Nephron (organoid): ENCODE measurements around the gene CREB5.
A peak's percentile ranks its signal among the peaks of the same experiment; 100 is the strongest.

Experiments
- H3K27ac Mint-ChIP-seq, 3 experiments: 2 replicates each; pipeline ENCODE4 v1.8.0; 2020; ENCODE audit warnings: mixed read lengths in 3 of 3, mild to moderate bottlenecking in 2 of 3, moderate library complexity in 1 of 3
- H3K27me3 Mint-ChIP-seq: 2 replicates; pipeline ENCODE4 v1.8.0; 2021; ENCODE audit warnings: low read depth, mild to moderate bottlenecking, moderate library complexity, mixed read lengths
- H3K36me3 Mint-ChIP-seq: 2 replicates; pipeline ENCODE4 v1.8.0; 2020; ENCODE audit warnings: low read depth, mixed read lengths
- H3K4me1 Mint-ChIP-seq: 2 replicates; pipeline ENCODE4 v1.8.0; 2020; ENCODE audit warnings: mixed read lengths
- H3K4me3 Mint-ChIP-seq, 3 experiments: 2 replicates each; pipeline ENCODE4 v1.8.0; 2020; ENCODE audit warnings: mild to moderate bottlenecking in 3 of 3, mixed read lengths in 3 of 3, moderate library complexity in 2 of 3
- H3K9me3 Mint-ChIP-seq: 2 replicates; pipeline ENCODE4 v1.8.0; 2020; ENCODE audit warnings: mixed read lengths
- CTCF ChIP-seq, 3 experiments: fragments of 200-600 bp; sonication (generic); IDR thresholded peaks; one replicate each; pipeline ENCODE4 v1.5.0; 2021; ENCODE audit warnings: antibody characterized with exemption in 3 of 3; ENCODE audit not compliant: unreplicated experiment in 3 of 3

The CREB5 gene

GRCh38 chr7:28847176-28847575 is 434.9 kb downstream of the CREB5 start:
- Mint-ChIP-seq H3K4me3 (no peak overlapping the region), H3K27me3 (no peaks in the 10 kb centered on the region), H3K36me3 (no peaks in the 10 kb centered on the region), H3K9me3 (no peaks in the 10 kb centered on the region), H3K27ac (no peak overlapping the region), H3K4me1 (no peaks in the 10 kb centered on the region)
- TF ChIP-seq CTCF (IDR thresholded peaks at IDR 0.05; ENCODE audit: unreplicated experiment in 3 of 3): no peak

- H3K36me3 Mint-ChIP-seq: no peaks in the 10 kb centered on the region
- no peak overlapping the region for H3K27ac Mint-ChIP-seq
- H3K4me3 Mint-ChIP-seq: no peak overlapping the region
- no peaks in the 10 kb centered on the region for H3K27me3 Mint-ChIP-seq
- TF ChIP-seq CTCF (IDR thresholded peaks at IDR 0.05; ENCODE audit: unreplicated experiment in 3 of 3): no peak
- no peaks in the 10 kb centered on the region for H3K4me1 Mint-ChIP-seq
- H3K9me3 Mint-ChIP-seq: no peaks in the 10 kb centered on the region
Observed at GRCh38 chr7:28847681-28848080, 435.4 kb downstream of the CREB5 start.

- Mint-ChIP-seq H3K9me3 (no peaks in the 10 kb centered on the region), H3K4me1 (peaks cover 10% of the 10 kb centered on the region), H3K4me3 (no peak overlapping the region), H3K27me3 (peaks cover 9% of the 10 kb centered on the region), H3K36me3 (no peaks in the 10 kb centered on the region), H3K27ac (no peak overlapping the region)
- TF ChIP-seq CTCF (IDR thresholded peaks at IDR 0.05; ENCODE audit: unreplicated experiment in 3 of 3): no peak
Observed at GRCh38 chr7:28848906-28849305, 436.6 kb downstream of the CREB5 start.

DNA sequence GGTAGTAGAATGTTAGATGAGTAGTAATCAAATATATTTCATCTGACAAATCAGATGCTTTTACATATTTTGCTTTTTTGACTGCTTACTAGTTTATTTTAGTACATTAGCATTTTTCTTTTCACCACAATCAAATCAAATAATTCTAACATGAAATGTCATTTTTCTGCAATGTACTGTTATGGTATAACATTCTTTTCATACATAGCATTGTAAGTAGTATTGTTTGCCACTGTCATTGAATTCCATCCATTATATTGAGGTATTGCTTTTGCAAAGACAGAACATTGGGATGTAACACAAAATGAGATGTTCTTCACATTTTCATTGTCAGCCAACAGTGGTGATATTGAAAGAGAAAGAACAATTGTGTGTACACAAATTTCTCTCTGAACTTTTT is 438.4 kb downstream of the CREB5 start:
- H3K27ac Mint-ChIP-seq: no peak overlapping the region
- H3K36me3 Mint-ChIP-seq: no peaks in the 10 kb centered on the region
- no peak overlapping the region for H3K4me3 Mint-ChIP-seq
- H3K9me3 Mint-ChIP-seq: no peaks in the 10 kb centered on the region
- peaks cover 10% of the 10 kb centered on the region for H3K4me1 Mint-ChIP-seq
- no peak for TF ChIP-seq CTCF (IDR thresholded peaks at IDR 0.05; ENCODE audit: unreplicated experiment in 3 of 3)
- H3K27me3 Mint-ChIP-seq: peaks cover 9% of the 10 kb centered on the region

DNA sequence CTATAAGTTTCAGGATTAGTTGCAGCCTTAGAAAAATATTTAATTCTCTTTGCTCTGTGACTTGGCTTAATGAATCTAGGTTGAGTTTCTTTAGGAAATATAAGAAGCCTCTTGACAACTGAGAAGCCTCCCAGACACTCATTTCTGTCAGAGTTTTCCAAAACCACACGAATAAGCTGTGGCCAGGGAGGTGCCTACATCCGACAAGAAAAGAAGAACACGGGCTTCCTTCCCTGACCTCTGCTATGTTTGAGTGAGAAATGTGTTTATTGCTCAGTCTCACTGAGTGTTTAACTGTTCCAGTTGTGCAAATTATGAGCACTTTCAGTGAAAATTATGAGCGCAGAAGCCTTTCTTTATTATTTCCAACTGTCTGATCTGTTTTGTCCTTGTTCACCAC is 440.8 kb downstream of the CREB5 start:
- no peak for TF ChIP-seq CTCF (IDR thresholded peaks at IDR 0.05; ENCODE audit: unreplicated experiment in 3 of 3)
- H3K9me3 Mint-ChIP-seq: no peaks in the 10 kb centered on the region
- peaks cover 16% of the 10 kb centered on the region for H3K4me1 Mint-ChIP-seq
- H3K27ac Mint-ChIP-seq: peak overlapping the region; percentile 46 to 68 (median 63)
- peaks cover 9% of the 10 kb centered on the region for H3K27me3 Mint-ChIP-seq
- no peaks in the 10 kb centered on the region for H3K36me3 Mint-ChIP-seq
- H3K4me3 Mint-ChIP-seq: peak overlapping the region; percentile 77 to 84 (median 83)

DNA sequence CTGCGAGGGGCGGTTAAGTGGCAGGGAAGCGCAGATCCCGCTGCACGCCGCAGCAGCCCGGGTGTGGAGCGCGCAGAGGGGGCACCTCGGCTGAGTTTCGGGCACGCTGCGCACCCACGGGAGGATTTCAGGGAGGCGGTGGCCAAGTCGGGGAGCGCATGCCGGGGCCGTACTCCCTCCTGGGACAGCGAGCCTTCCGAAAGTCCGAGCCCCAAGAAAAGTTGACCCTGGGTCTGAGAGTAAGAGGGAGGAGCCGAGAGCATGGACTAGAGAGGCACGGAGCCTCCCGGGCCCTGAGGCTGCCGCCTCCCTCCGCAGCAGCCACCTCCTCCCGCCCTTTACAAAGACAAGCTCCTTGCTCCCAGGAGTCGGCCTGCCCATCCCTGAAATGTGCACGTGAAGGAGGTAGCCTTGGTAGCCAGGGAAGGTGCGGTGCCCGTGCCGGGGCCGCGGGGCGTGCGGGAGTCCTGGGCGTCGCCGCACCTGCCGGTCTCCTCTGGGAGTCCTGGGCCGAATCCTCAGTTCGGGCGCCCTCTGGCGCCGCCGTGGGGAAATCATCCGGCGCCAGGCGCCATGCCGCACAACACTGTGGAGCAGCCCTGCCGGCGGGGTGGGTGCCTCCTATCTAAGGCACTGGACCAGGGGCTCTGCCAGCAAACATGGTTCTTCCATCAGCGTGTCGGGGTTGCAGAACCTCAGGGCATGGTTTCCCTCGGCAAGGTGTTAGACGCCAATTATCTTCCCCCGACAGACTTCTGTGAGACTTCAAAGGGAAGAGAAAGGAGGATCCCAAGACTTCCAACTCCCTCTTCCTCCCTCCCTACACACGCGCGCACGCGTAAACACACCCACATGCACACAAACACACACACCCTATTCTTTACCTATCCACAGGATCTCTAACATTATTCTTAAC is 441.8 kb downstream of the CREB5 start:
- no peaks in the 10 kb centered on the region for H3K9me3 Mint-ChIP-seq
- H3K27me3 Mint-ChIP-seq: peaks cover 14% of the 10 kb centered on the region
- H3K4me3 Mint-ChIP-seq: peak overlapping the region; percentile 77 to 84 (median 83)
- H3K36me3 Mint-ChIP-seq: no peaks in the 10 kb centered on the region
- peaks cover 16% of the 10 kb centered on the region for H3K4me1 Mint-ChIP-seq
- TF ChIP-seq CTCF (IDR thresholded peaks at IDR 0.05; ENCODE audit: unreplicated experiment in 3 of 3): peak; percentile 85 to 95 (median 87)
- peak overlapping the region; percentile 46 to 68 (median 63) for H3K27ac Mint-ChIP-seq
